Keratinocyte (primary cell): ENCODE results near the gene PLCZ1. TPM values are rescaled to one million over a fixed set of nuclear protein-coding genes. Genes with fewer than 3 reads are reported as not detected.
A peak's percentile ranks its signal among the peaks of the same experiment; 100 is the strongest.

Experiments used
- DNase-seq: peaks from one replicate; pipeline ENCODE4 v3.0.0-alpha.2; 2011; ENCODE audit warnings: low read depth, missing footprints, low spot score
- FAIRE-seq: peaks from 2 replicates; lab custom pipeline; 2011; peaks lifted over from hg19 to GRCh38; lab: Jason Lieb, UNC
- H2AFZ ChIP-seq: 2 replicates; pipeline ENCODE4 v1.6.0; 2012; ENCODE audit warnings: low read length, control low read depth, inconsistent platforms; ENCODE audit not compliant: control insufficient read depth
- H3K27ac ChIP-seq: 2 replicates; pipeline ENCODE4 v1.5.1; 2011; ENCODE audit warnings: low read length; ENCODE audit not compliant: control insufficient read depth, insufficient read depth
- H3K27me3 ChIP-seq: 3 replicates; pipeline ENCODE4 v1.6.0; 2011; ENCODE audit warnings: low read length; ENCODE audit not compliant: control insufficient read depth, insufficient read depth; ENCODE audit errors: extremely low read depth
- H3K36me3 ChIP-seq, 2 experiments: 2 replicates in 1 of 2; 3 replicates in 1 of 2; pipeline ENCODE4 v1.5.1; 2011; ENCODE audit warnings: low read length in 2 of 2, mild to moderate bottlenecking in 1 of 2; ENCODE audit not compliant: control insufficient read depth in 2 of 2, insufficient read depth in 2 of 2; ENCODE audit errors: extremely low read depth in 1 of 2
- H3K4me1 ChIP-seq: 3 replicates; pipeline ENCODE4 v1.5.1; 2011; ENCODE audit warnings: low read length; ENCODE audit not compliant: control insufficient read depth, insufficient read depth; ENCODE audit errors: extremely low read depth
- H3K4me2 ChIP-seq: 3 replicates; pipeline ENCODE4 v1.6.0; 2011; ENCODE audit warnings: low read depth, low read length; ENCODE audit not compliant: control insufficient read depth, insufficient read depth; ENCODE audit errors: extremely low read depth
- H3K4me3 ChIP-seq, 3 experiments: fragments of 200-600 bp in 1 of 3; sonication (generic) in 1 of 3; 2 replicates in 2 of 3; 3 replicates in 1 of 3; pipeline ENCODE4 v1.5.1; 2011 to 2016; ENCODE audit warnings: low read length in 3 of 3, mild to moderate bottlenecking in 3 of 3, control low read depth in 2 of 3, inconsistent platforms in 1 of 3, low read depth in 1 of 3, mixed read lengths in 1 of 3, mixed run types in 1 of 3, moderate library complexity in 1 of 3; ENCODE audit not compliant: control insufficient read depth in 2 of 3, insufficient read depth in 2 of 3; ENCODE audit errors: extremely low read depth in 1 of 3
- H3K79me2 ChIP-seq: 2 replicates; pipeline ENCODE4 v1.6.0; 2012; ENCODE audit warnings: low read length; ENCODE audit not compliant: control insufficient read depth, insufficient read depth
- H3K9ac ChIP-seq: 3 replicates; pipeline ENCODE4 v1.6.0; 2011; ENCODE audit warnings: low read length; ENCODE audit not compliant: control insufficient read depth, insufficient read depth; ENCODE audit errors: extremely low read depth
- H3K9me1 ChIP-seq: 3 replicates; pipeline ENCODE4 v1.6.0; 2011; ENCODE audit warnings: low read length; ENCODE audit not compliant: control insufficient read depth, insufficient read depth; ENCODE audit errors: extremely low read depth
- H3K9me3 ChIP-seq: 2 replicates; pipeline ENCODE4 v1.5.1; 2012; ENCODE audit warnings: low read depth, low read length; ENCODE audit not compliant: control insufficient read depth
- H4K20me1 ChIP-seq: 3 replicates; pipeline ENCODE4 v1.6.0; 2011; ENCODE audit warnings: low read length; ENCODE audit not compliant: control insufficient read depth, insufficient read depth; ENCODE audit errors: extremely low read depth
- EZH2 ChIP-seq: IDR thresholded peaks from one replicate; pipeline ENCODE4 v1.6.1; 2012; ENCODE audit warnings: inconsistent platforms, mild to moderate bottlenecking, low read length, moderate library complexity
- dilution Hi-C: fragments of 300-500 bp; cut with MboI; formaldehyde crosslinking; loops from one replicate; pipeline ENCODE4 v1.7.0; 2020; ENCODE audit warnings: low sequenced_read_pairs; ENCODE audit not compliant: extremely low pct_ligation_motif_present
- polyA plus RNA-seq, 5 experiments: library from polyadenylated mRNA; depleted of rRNA in 3 of 5; stranded (reverse) in 3 of 5; stranded (forward) in 1 of 5; unstranded in 1 of 5; fragments of >200 nt; gene quantifications; 1 replicate in 1 of 5; 2 replicates in 3 of 5; 3 replicates in 1 of 5; pipeline versions ENCODE4 v1.2.1 to v1.2.3, GENCODE V29; 2011 to 2012; ENCODE audit warnings: missing spikeins in 2 of 5, low read depth in 1 of 5, low replicate concordance in 1 of 5
- TF ChIP-seq, protein P1 (sequence below), 3 experiments: IDR thresholded peaks in 1 of 3; conservative IDR thresholded peaks in 1 of 3; optimal IDR thresholded peaks in 1 of 3; 2 replicates in 2 of 3; 3 replicates in 1 of 3; pipeline versions ENCODE3 to v1.5.1; 2011; ENCODE audit warnings: low read length in 3 of 3, mild to moderate bottlenecking in 3 of 3, moderate library complexity in 2 of 3, control low read depth in 1 of 3, inconsistent platforms in 1 of 3; ENCODE audit not compliant: insufficient read depth in 2 of 3; ENCODE audit errors: extremely low read depth in 1 of 3

Gene PLCZ1
- polyA plus RNA-seq, 1 donor (not counting 4 experiments of a cell fraction or from before 2014, with no cell fraction given), result 0.62 TPM

DNA sequence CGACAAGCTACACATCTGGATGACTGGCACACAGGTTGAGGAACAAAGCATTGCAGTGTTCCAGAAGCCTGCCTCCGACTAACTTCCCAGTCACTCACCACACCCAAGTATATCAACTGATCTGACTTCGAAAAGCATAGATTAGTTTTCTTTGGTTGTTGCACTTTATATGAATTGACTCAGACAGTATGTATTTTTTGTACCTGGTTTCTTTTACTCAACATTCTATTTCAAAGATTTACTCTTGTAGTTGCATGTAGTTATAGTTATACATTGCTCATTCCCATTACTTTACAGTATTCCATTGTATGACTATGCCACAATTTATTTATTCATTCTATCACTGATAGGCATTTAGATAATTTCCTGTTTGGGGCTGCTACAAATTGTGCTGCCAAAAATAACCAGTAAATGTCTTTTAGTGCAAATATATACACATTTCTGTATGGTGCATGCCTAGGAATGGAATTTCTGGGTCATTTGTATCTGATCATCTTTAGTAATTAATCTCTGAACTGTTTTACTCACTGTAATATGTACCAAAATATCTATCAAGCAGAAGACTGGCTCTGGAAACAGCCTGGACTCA lies 17.8 kb downstream of the PLCZ1 start:
- no peaks in the 10 kb centered on the region for H4K20me1 ChIP-seq
- no peaks in the 10 kb centered on the region for H3K36me3 ChIP-seq
- H3K79me2 ChIP-seq, result no peaks in the 10 kb centered on the region
- peaks cover 36% of the 10 kb centered on the region for H3K4me1 ChIP-seq
- no peak overlapping the region for H3K4me3 ChIP-seq
- DNase-seq (peak; percentile 46), FAIRE-seq (no peak)
- H3K4me2 ChIP-seq, result peak overlapping the region; percentile 25
- peak overlapping the region; percentile 5 for H3K27ac ChIP-seq
- no peak for TF ChIP-seq EZH2
- TF ChIP-seq, protein P1, sequence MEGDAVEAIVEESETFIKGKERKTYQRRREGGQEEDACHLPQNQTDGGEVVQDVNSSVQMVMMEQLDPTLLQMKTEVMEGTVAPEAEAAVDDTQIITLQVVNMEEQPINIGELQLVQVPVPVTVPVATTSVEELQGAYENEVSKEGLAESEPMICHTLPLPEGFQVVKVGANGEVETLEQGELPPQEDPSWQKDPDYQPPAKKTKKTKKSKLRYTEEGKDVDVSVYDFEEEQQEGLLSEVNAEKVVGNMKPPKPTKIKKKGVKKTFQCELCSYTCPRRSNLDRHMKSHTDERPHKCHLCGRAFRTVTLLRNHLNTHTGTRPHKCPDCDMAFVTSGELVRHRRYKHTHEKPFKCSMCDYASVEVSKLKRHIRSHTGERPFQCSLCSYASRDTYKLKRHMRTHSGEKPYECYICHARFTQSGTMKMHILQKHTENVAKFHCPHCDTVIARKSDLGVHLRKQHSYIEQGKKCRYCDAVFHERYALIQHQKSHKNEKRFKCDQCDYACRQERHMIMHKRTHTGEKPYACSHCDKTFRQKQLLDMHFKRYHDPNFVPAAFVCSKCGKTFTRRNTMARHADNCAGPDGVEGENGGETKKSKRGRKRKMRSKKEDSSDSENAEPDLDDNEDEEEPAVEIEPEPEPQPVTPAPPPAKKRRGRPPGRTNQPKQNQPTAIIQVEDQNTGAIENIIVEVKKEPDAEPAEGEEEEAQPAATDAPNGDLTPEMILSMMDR (optimal IDR thresholded peaks at IDR 0.05 in 1 of 3, IDR thresholded peaks at IDR 0.05 in 1 of 3, conservative IDR thresholded peaks at IDR 0.05 in 1 of 3; ENCODE audit: extremely low read depth in 1 of 3, insufficient read depth in 2 of 3, low read length in 3 of 3), result no peak
- no peaks in the 10 kb centered on the region for H3K9me1 ChIP-seq
- H3K9ac ChIP-seq, result no peak overlapping the region
- no peaks in the 10 kb centered on the region for H3K9me3 ChIP-seq
- dilution Hi-C loops, result no loop called here
- H2AFZ ChIP-seq, result peak overlapping the region; percentile 3
- H3K27me3 ChIP-seq, result no peaks in the 10 kb centered on the region

DNA sequence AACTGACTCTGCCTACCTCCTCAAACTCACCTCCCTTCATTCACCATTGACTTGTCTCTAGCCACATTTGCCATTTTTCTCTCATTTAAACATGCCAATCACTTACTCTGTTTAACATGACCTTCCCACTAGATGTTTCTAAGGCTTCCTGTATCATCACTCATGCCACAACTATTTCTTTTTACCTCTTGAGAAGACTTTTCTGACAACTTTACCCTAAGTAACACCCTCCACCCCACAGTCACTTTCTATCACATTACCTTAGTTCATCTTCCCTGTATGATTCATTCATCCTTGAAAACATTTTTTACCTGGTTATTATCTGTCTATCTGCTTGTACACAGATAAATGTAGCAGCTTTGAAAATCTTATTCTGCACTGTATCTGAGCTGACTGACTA lies 19.4 kb downstream of the PLCZ1 start:
- H3K79me2 ChIP-seq, result no peaks in the 10 kb centered on the region
- TF ChIP-seq EZH2, result no peak
- TF ChIP-seq, protein P1 (optimal IDR thresholded peaks at IDR 0.05 in 1 of 3, IDR thresholded peaks at IDR 0.05 in 1 of 3, conservative IDR thresholded peaks at IDR 0.05 in 1 of 3; ENCODE audit: extremely low read depth in 1 of 3, insufficient read depth in 2 of 3, low read length in 3 of 3), result no peak
- H4K20me1 ChIP-seq, result no peaks in the 10 kb centered on the region
- peak overlapping the region; percentile 20 for H3K4me2 ChIP-seq
- FAIRE-seq (no peak), DNase-seq (peak; percentile 28)
- H3K36me3 ChIP-seq, result no peaks in the 10 kb centered on the region
- H3K9me1 ChIP-seq, result no peaks in the 10 kb centered on the region
- no peak overlapping the region for H3K4me3 ChIP-seq
- peak overlapping the region; percentile 5 for H3K27ac ChIP-seq
- H3K9ac ChIP-seq, result no peak overlapping the region
- H3K27me3 ChIP-seq, result no peaks in the 10 kb centered on the region
- peaks cover 27% of the 10 kb centered on the region for H3K4me1 ChIP-seq
- no peaks in the 10 kb centered on the region for H3K9me3 ChIP-seq
- peak overlapping the region; percentile 32 for H2AFZ ChIP-seq
- dilution Hi-C loops, result no loop called here
